Skin epidermis (tissue), 12 donors: Measurements from ENCODE around the gene PLCL2.

Source experiments
- H3K27ac ChIP-seq, 21 experiments: fragments of 200-600 bp; sonication (generic) in 11 of 21; one replicate each; pipeline ENCODE4 v1.5.0; 2020; ENCODE audit warnings: mild to moderate bottlenecking in 3 of 21, inconsistent platforms in 2 of 21, moderate library complexity in 2 of 21
- H3K4me3 ChIP-seq, 7 experiments: fragments of 200-600 bp; sonication (generic) in 2 of 7; one replicate each; pipeline ENCODE4 v1.5.0; 2020; ENCODE audit warnings: inconsistent platforms in 2 of 7, mild to moderate bottlenecking in 2 of 7, moderate library complexity in 1 of 7

PLCL2 gene

GRCh38 chr3:16888356-16888755 is 3.6 kb downstream of the PLCL2 start:
- no peak overlapping the region for H3K4me3 ChIP-seq
- peak overlapping the region in 8 of 21 experiments; percentile 1 to 95 (median 16) for H3K27ac ChIP-seq

GRCh38 chr3:16888785-16889607 is 4.2 kb downstream of the PLCL2 start:
- peak overlapping the region in 5 of 21 experiments; percentile 6 to 95 (median 18) for H3K27ac ChIP-seq
- no peak overlapping the region for H3K4me3 ChIP-seq

GRCh38 chr3:16890597-16891333 is 6.0 kb downstream of the PLCL2 start:
- Histone ChIP-seq H3K4me3 (no peak overlapping the region), H3K27ac (no peak overlapping the region)

GRCh38 chr3:16893618-16894200 is 9.0 kb downstream of the PLCL2 start:
- no peak overlapping the region for H3K27ac ChIP-seq
- no peak overlapping the region for H3K4me3 ChIP-seq

- no peak overlapping the region for H3K4me3 ChIP-seq
- H3K27ac ChIP-seq: no peak overlapping the region
Observed at GRCh38 chr3:16896094-16896627, 11.4 kb downstream of the PLCL2 start.

- no peak overlapping the region for H3K27ac ChIP-seq
- no peak overlapping the region for H3K4me3 ChIP-seq
Observed at GRCh38 chr3:16896820-16897219, 12.1 kb downstream of the PLCL2 start.

- H3K4me3 ChIP-seq: no peak overlapping the region
- no peak overlapping the region for H3K27ac ChIP-seq
Observed at GRCh38 chr3:16897254-16897926, 12.6 kb downstream of the PLCL2 start.

- no peak overlapping the region for H3K27ac ChIP-seq
- no peak overlapping the region for H3K4me3 ChIP-seq
Observed at GRCh38 chr3:16898595-16899395, 14.0 kb downstream of the PLCL2 start.

GRCh38 chr3:16899919-16900318 is 15.2 kb downstream of the PLCL2 start:
- H3K27ac ChIP-seq: no peak overlapping the region
- no peak overlapping the region for H3K4me3 ChIP-seq

GRCh38 chr3:16900779-16901440 is 16.2 kb downstream of the PLCL2 start:
- Histone ChIP-seq H3K27ac (peak overlapping the region in 1 of 21 experiments; percentile 31), H3K4me3 (no peak overlapping the region)

- no peak overlapping the region for H3K27ac ChIP-seq
- no peak overlapping the region for H3K4me3 ChIP-seq
Observed at GRCh38 chr3:16904423-16905417, 20.0 kb downstream of the PLCL2 start.

GRCh38 chr3:16905704-16906103 is 20.9 kb downstream of the PLCL2 start:
- no peak overlapping the region for H3K4me3 ChIP-seq
- H3K27ac ChIP-seq: no peak overlapping the region

- Histone ChIP-seq H3K27ac (no peak overlapping the region), H3K4me3 (no peak overlapping the region)
Observed at GRCh38 chr3:16906682-16907081, 21.9 kb downstream of the PLCL2 start.

GRCh38 chr3:16907243-16907642 is 22.5 kb downstream of the PLCL2 start:
- Histone ChIP-seq H3K27ac (peak overlapping the region in 2 of 21 experiments; percentile 24 to 31), H3K4me3 (no peak overlapping the region)

GRCh38 chr3:16908016-16908807 is 23.5 kb downstream of the PLCL2 start:
- Histone ChIP-seq H3K4me3 (no peak overlapping the region), H3K27ac (no peak overlapping the region)

- Histone ChIP-seq H3K27ac (no peak overlapping the region), H3K4me3 (no peak overlapping the region)
Observed at GRCh38 chr3:16908896-16909295, 24.1 kb downstream of the PLCL2 start.

GRCh38 chr3:16909802-16910201 is 25.0 kb downstream of the PLCL2 start:
- Histone ChIP-seq H3K4me3 (no peak overlapping the region), H3K27ac (no peak overlapping the region)
